GM23248 (cell line): ENCODE data around the gene SERPINE3.

Source experiments
- EZH2 ChIP-seq: fragments of 200-600 bp; sonication (generic); IDR thresholded peaks from 2 replicates; pipeline ENCODE4 v1.6.1; 2018; ENCODE audit warnings: antibody characterized with exemption, mild to moderate bottlenecking; ENCODE audit not compliant: insufficient read depth, poor library complexity, severe bottlenecking
- EZH2phosphoT487 ChIP-seq: fragments of 200-600 bp; sonication (generic); IDR thresholded peaks from 2 replicates; pipeline ENCODE4 v1.6.1; 2018; ENCODE audit warnings: antibody characterized with exemption, moderate library complexity, mild to moderate bottlenecking, low read depth; ENCODE audit not compliant: insufficient read depth

DNA sequence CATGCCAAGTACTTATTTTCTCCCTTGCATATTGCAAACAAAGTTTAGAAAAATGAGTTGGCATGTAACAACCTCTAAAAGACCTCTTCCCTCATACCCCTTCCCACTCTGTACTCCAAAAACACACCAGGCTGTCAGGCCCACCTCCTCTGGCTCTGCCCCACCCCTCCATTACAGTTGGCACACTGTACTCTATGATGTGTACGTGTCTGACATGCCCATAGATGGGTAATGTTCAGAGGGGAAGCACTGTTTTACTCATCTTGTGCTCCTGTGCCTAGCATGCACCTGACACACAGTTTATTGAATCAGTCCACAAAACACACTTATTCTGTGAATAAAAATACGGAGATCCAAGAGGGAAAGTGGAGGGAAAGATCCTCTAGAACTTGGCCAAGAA lies 45.6 kb downstream of the SERPINE3 start:
- no peak for TF ChIP-seq EZH2
- no peak for TF ChIP-seq EZH2phosphoT487
